Head of caudate nucleus (tissue), 42 donors: Measurements from ENCODE around the gene ACTN4.

Experiments used
- DNase-seq, 42 donors: peaks; one replicate each; pipeline versions ENCODE4 v3.0.0 to v3.0.0-alpha.2; 2020 to 2021; ENCODE audit warnings: mixed read lengths in 7 of 42
- intact Hi-C: fragments of 100-400 bp; cut with DNase I; formaldehyde crosslinking; loops from one replicate; pipeline ENCODE4 v1.15.0; 2022

Gene ACTN4

DNA sequence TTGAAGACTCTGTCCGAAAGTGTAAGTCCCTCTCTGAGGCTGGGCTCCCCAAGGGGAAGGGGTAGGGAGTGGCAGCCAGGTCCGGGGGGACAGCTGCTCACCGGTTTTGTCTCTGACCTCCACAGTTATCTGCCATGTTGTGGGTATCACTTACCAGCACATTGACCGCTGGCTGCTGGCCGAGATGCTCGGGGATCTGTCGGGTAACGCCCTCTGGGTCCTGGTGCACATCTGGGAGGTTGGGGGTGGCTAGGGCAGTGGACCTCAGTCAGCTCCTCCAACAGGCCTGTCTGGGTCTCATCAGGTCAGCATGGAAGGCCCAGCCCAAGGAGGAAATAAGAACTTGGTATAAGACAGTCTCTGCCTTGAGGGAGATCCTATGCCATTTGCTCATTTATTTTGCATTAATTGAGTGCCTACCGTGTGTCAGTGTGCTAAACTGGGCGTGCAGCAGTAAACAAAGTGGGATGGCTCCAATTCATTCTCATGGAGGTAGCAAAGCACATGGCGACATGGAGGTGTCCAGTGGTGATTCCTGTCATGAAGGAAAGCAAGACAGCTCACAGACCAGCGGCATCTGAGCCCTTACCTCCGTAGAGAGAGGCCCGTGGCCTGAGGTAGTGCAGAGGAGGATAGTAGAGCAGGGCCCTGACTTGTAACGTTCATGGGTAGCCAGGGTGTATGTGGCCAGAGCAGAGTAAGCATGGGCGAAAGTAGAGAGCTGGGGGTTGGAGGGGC, 14.8 kb upstream of the ACTN4 start:
- intact Hi-C loops = no loop called here
- no peak for DNase-seq

- intact Hi-C loops = no loop called here
- DNase-seq = peak in 41 of 42 donors; percentile 31 to 90 (median 76)
Measured at GRCh38 chr19:38634757-38635482, 12.5 kb upstream of the ACTN4 start.

- intact Hi-C loops = no loop called here
- DNase-seq = no peak
Measured at GRCh38 chr19:38635483-38636399, 11.7 kb upstream of the ACTN4 start.

DNA sequence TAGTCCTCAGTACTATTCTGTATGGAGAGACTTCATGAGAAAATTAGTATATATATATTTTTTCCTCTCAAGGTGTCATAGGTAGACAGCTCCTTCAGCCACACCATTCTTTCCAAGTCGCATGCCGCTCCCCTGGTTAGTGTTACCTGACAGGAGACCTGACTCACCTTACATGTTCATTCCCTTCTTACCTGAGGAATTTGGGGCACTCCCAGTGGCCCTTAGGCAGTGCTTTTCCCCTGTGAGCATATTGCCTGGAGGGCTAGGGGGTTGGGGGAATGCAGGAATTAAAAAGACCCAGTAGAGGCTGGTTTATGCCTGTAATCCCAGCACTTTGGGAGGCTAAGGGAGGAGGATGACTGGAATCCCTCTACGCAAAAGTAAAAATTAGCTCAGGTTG, 9.0 kb upstream of the ACTN4 start:
- DNase-seq = no peak
- intact Hi-C loops = no loop called here

DNA sequence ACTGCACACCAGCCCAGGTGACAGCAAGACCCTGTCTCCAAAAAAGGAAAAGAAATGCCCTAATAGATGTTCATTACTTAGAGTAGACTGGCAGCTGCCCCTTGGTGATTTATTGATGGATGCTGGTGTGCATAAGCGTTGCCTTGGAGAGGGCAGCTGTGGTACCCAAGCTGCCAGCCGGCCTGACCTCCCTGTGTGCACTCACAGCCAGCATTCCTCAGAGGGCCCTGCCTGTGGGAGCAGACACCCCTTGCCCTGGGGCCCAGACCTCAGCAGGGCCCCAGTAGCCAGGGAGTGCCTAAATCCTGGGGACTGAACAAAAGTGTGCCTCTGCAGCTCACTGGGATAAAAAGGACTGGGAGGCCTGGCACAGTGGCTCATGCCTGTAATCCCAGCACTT, 7.8 kb upstream of the ACTN4 start:
- no peak for DNase-seq
- intact Hi-C loops = loop anchor here (10.0 kb wide), 2 partner anchors 205 to 295 kb away; partner anchors contain the start of genes HNRNPL, MRPS12 and SARS2

GRCh38 chr19:38640368-38640767, 7.1 kb upstream of the ACTN4 start:
- intact Hi-C loops = loop anchor here (10.0 kb wide), 2 partner anchors 204 to 294 kb away; partner anchors contain the start of genes HNRNPL, MRPS12 and SARS2
- DNase-seq = no peak

DNA sequence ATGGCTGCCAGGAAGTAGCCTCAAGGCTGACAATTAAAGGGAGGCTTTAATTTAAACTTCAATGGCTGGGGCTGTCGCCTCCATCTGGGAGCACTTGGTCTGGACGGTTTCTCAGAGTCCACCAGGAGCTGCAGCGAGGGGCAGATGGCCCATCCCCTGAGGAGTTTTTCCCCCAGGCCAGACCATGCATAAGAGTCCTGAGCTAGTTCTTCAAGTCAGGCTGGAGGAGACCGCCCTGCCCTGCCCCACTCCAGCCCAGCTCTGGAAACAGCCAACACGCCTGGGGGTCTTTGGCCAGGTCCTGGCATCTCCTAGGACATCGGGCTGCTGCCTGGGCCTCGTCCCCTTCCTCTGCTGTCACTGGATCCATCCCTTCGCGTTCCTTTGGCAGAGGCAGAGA, 5.3 kb upstream of the ACTN4 start:
- intact Hi-C loops = loop anchor here (10.0 kb wide), 2 partner anchors 203 to 293 kb away; partner anchors contain the start of genes HNRNPL, MRPS12 and SARS2
- no peak for DNase-seq

DNA sequence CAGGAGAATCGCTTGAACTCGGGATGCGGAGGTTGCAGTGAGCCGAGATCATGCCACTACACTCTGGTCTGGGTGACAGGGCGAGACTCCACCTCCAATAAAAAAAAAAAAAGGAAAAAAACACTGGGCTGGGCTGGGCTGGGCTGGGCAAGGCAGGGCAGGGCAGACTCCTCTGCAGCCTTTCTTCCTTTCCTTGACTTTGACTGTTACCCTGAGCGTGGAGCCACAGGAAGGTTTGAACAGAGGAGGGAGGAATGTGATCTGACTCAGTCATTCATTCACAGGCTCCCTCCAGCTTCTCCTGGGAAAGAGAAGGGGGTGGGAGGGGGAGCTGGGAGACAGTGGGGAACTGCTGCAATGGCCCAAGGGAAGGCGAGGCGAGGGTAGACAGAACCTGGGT, 2.7 kb upstream of the ACTN4 start:
- DNase-seq = no peak
- intact Hi-C loops = loop anchor here (5.0 to 10.0 kb wide), 3 partner anchors 68 to 290 kb away; partner anchors contain the start of genes HNRNPL, MRPS12 and SARS2

- DNase-seq = peak in 2 of 42 donors; percentile 25 to 54
- intact Hi-C loops = loop anchor here (5.0 to 10.0 kb wide), 3 partner anchors 64 to 287 kb away; partner anchors contain the start of genes HNRNPL, MRPS12 and SARS2
Measured at GRCh38 chr19:38647966-38648768, 718 bp downstream of the ACTN4 start.

DNA sequence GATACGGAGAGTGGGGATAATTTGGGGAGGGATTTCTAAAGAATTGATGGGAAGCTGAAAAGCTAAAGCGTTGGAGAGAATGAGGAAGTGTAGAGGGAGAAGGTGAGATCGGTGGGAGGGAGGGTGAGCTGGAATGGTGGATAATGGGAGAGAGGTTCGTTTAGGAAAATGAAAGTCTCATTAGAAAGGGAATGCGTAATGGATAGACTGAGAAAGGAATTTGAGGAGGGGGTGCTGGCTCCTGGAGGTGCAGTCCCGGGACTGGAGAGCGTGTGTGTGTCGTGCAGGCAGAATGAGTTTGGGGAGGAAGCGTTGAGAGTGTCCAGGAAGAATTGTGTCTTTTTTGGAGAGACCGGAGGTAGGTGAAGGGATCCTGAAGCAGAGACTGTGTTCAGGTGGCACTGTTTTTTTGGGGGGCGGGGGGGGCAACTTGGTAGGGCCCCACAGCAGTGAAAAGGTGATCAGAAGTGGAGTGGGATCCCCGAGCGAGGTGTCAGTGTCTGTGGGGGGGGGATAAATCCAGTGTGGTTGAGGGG, 1.4 kb downstream of the ACTN4 start:
- DNase-seq = no peak
- intact Hi-C loops = loop anchor here (5.0 to 10.0 kb wide), 3 partner anchors 63 to 286 kb away; partner anchors contain the start of genes HNRNPL, MRPS12 and SARS2

GRCh38 chr19:38649305-38650171, 2.1 kb downstream of the ACTN4 start:
- DNase-seq = peak in 24 of 42 donors; percentile 18 to 73 (median 53)
- intact Hi-C loops = loop anchor here (5.0 to 10.0 kb wide), 3 partner anchors 63 to 285 kb away; partner anchors contain the start of genes HNRNPL, MRPS12 and SARS2

- intact Hi-C loops = no loop called here
- DNase-seq = no peak
Measured at GRCh38 chr19:38650172-38650775, 2.8 kb downstream of the ACTN4 start.

GRCh38 chr19:38650911-38651584, 3.6 kb downstream of the ACTN4 start:
- DNase-seq = no peak
- intact Hi-C loops = no loop called here

- no peak for DNase-seq
- intact Hi-C loops = no loop called here
Measured at GRCh38 chr19:38653028-38653571, 5.7 kb downstream of the ACTN4 start.

GRCh38 chr19:38654628-38655055, 7.2 kb downstream of the ACTN4 start:
- intact Hi-C loops = no loop called here
- no peak for DNase-seq
